ENCODE measurements around the gene TSPAN9.
A peak's percentile ranks its signal among the peaks of the same experiment; 100 is the strongest.

TSPAN9 gene

GRCh38 chr12:3195337-3195736 lies 118.2 kb downstream of the TSPAN9 start:
- DNase-seq: no peak

- no peak for DNase-seq
Measured at GRCh38 chr12:3195859-3196483, 118.8 kb downstream of the TSPAN9 start.

GRCh38 chr12:3196488-3196887 lies 119.3 kb downstream of the TSPAN9 start:
- no peak for DNase-seq

- no peak for DNase-seq
Measured at GRCh38 chr12:3197131-3197818, 120.1 kb downstream of the TSPAN9 start.

- peak; percentile 38 for DNase-seq
Measured at GRCh38 chr12:3199551-3200031, 122.4 kb downstream of the TSPAN9 start.

GRCh38 chr12:3200032-3200617 lies 122.9 kb downstream of the TSPAN9 start:
- DNase-seq: peak; percentile 50

- DNase-seq: no peak
Measured at GRCh38 chr12:3200814-3201233, 123.6 kb downstream of the TSPAN9 start.

GRCh38 chr12:3201339-3202051 lies 124.3 kb downstream of the TSPAN9 start:
- no peak for DNase-seq

- no peak for DNase-seq
Measured at GRCh38 chr12:3202096-3202495, 124.9 kb downstream of the TSPAN9 start.

GRCh38 chr12:3202734-3203446 lies 125.7 kb downstream of the TSPAN9 start:
- peak; percentile 46 for DNase-seq

GRCh38 chr12:3203713-3204112 lies 126.5 kb downstream of the TSPAN9 start:
- no peak for DNase-seq

- DNase-seq: no peak
Measured at GRCh38 chr12:3204143-3204542, 127.0 kb downstream of the TSPAN9 start.

GRCh38 chr12:3204730-3205531 lies 127.8 kb downstream of the TSPAN9 start:
- DNase-seq: no peak

GRCh38 chr12:3205742-3206519 lies 128.8 kb downstream of the TSPAN9 start:
- no peak for DNase-seq

- no peak for DNase-seq
Measured at GRCh38 chr12:3206536-3207072, 129.4 kb downstream of the TSPAN9 start.

- no peak for DNase-seq
Measured at GRCh38 chr12:3207175-3207574, 130.0 kb downstream of the TSPAN9 start.

- no peak for DNase-seq
Measured at GRCh38 chr12:3207858-3208257, 130.7 kb downstream of the TSPAN9 start.

GRCh38 chr12:3213188-3213587 lies 136.0 kb downstream of the TSPAN9 start:
- DNase-seq: no peak

- DNase-seq: no peak
Measured at GRCh38 chr12:3213768-3214167, 136.6 kb downstream of the TSPAN9 start.

GRCh38 chr12:3214526-3215365 lies 137.6 kb downstream of the TSPAN9 start:
- no peak for DNase-seq
